ENCODE results near the gene SMIM24.
"Not testable (repeated sequence)": the region's sequence is repeated elsewhere in the genome, so short reads cannot be mapped to it uniquely, and the experiment has no call there.

Gene SMIM24

DNA sequence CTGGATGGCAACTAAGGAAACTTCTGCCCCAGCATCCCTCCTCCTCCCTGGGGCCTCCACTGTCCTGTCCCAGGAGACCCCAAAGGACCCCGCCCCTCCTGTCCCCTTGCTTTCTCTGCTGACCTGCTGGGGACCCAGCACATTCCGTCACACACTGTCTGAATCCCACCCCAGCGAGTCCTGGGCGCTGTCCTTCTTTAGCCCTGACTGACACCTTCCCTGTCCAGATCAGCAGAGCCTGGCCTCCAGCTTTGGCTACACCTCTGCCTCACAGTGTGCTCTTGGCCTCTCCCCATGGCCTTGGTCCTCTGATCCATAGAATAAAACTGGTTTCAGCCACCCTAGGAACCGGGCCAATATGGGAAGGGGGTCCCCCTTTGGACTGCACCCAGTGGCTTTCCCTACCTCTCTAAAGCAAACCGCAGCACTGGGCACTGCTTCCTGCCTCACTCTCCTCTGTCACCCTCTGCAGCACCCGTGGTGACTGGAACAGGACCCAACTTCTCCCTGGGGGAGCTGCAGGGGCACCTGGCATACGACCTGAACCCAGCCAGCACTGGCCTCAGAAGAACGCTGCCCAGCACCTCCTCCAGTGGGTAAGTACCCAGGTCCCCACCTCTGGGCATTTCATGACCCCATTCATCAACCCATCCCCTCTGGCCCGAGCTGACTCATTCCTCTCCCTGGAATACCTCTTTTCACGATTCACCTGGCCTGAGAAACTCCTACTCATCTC lies 46.4 kb downstream of the SMIM24 start:
- no peak for DNase-seq (ENCODE audit: low read depth in 2 of 2)

DNA sequence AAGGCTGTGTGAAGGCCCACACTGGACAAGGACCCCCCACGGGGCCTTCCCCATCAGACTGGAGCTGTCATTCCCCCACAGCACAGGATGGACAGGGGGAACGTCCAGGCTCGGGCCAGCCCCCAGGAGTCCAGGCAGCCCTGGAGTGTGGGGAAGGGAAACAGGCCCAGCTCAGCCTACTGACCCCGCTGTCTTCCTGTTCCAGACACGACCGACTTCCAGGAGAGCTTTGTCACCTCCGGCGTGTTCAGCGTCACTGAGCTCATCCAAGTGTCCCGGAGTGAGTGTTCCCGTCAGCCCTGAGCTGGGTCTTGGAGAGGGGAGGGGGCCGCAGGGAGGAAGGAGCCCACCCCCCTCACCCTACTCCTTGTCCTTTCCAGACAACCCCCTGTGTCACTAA lies 47.0 kb downstream of the SMIM24 start:
- DNase-seq (ENCODE audit: low read depth in 2 of 2), result no peak

DNA sequence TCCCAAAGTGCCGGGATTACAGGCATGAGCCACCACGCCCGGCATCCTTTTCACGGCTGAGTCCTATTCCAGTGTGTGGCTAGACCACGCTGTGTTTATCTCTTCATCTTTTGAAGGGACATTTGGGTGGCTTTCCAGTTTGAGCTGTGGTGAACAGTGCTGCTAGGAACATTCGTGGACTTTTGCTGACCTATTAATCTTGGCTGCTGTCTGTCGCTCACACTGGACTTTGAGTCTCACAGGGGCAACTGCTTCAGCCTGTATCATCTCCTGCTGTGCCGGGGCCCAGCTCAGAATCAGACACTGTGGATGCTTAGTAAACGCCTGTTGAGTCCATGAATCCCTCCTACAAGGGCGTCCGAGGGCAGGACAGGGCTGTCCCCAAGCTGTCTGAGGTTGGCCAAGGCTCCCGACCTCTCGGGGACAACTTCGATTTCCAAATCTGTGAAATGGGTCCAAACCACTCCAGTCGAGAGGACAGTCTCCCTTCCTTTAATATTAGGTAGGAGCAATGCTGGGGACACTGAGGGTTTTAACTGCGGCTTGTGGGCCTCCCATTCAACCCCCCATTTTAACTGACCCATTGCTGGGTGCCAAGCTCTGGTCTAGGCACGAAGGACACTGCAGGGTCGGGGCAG lies 48.4 kb downstream of the SMIM24 start:
- no peak for DNase-seq (ENCODE audit: low read depth in 2 of 2)

DNA sequence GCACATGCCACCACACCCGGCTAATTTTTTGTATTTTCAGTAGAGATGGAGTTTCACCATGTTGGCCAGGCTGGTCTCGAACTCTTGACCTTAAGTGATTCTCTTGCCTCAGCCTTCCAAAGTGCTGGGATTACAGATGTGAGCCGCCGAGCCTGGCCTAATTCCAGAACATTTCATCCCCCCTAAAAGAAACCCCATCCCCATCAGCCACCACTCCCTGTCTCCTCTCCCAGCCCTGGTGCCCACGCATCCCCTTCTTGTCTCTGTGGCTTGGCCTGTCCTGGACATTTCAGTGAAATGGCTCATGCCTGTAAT lies 50.0 kb downstream of the SMIM24 start:
- DNase-seq (ENCODE audit: low read depth in 2 of 2), result not testable (repeated sequence)

DNA sequence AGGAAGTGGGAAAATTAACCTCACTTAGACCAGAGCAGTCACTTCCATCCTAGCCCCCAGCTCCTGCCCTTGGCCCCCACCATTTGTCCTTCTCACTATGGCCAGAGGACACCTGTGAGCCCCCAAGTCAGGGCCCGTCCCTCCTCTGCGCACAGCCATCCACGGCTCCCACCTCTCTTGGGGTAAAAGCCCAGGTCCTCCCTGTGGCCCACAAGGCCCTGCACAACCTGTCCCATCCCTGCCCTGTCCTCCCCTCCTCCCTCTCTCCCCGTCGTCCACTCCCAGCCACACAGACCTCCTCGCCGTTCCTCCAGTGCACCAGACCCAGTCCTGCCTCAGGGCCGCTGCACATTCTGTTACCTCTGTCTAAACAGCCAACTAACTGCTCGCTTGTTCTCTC lies 53.9 kb downstream of the SMIM24 start:
- no peak for DNase-seq (ENCODE audit: low read depth in 2 of 2)
